CD4-positive, alpha-beta T cell treated with Interleukin-2 at 100 ng/mL for 4 hours (primary cell): ENCODE measurements around the gene ANKRD6.
A peak's percentile ranks its signal among the peaks of the same experiment; 100 is the strongest.

Experiments used
- DNase-seq: peaks from one replicate; pipeline ENCODE4 v3.0.0-alpha.2; 2020; ENCODE audit warnings: low spot score

ANKRD6 gene

DNA sequence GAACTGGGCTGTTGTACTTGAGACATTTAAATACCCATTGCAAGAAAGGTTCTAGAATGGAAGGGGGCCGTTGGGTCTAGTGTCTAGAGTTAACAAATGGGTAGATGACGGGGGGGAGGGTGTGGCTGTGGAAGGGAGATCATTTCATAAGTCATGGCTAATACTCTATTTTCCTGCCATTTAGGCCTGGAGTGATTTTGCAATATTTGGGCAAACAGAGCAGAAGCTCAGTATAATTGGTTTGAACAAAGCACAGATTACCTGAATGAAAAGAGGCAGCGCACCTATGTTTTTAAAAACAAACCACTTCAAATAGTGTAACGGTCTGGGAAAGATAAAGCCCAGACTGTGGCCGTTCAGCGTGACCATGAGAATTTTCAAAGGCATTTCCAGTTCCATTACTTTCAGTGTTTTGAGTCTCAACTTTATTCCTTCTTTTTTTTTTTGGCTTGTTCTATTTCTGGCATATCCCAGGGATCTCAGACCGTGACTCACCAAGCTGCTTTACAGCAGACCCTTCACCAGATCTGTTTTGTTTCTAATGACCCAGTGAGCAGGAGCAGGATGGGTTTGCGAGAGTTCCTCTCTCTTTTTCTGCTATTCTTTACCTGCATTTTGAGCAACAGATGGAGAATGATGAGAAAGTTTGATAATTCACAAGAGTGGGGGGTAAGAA, 131.9 kb downstream of the ANKRD6 start:
- no peak for DNase-seq

- no peak for DNase-seq
Observed at GRCh38 chr6:89566008-89566800, 133.3 kb downstream of the ANKRD6 start.

DNA sequence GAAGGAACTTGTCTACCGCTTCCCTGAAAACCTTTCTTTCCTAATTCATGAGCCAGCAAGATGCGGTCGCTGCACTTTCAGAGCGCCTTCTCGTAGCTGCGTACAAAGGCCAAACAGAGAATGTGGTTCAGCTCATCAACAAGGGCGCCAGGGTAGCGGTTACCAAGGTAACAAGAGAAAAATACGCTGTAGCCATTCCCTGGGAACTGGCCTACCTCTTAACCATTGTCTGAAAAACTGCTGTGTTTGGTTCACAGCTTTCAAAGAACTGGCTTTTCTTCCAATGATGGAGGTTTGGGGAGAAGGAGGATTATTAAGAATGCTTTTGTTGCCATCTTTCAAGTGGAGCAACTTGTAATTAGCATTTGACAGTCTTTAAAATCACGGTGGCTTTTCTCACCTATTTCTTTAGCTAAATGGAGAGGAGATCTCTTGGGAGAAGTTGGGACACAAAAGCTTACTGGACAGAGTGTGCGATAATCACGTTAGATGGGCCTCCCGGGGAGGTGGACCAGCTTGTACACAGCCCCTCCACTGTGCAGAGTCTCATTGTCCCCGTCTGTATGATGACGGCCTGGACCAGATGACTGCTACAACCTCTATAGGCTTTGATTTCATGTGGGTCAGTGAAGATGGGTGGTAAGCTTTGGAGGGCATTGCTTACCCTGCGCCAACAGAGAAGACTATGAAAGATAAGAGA, 134.1 kb downstream of the ANKRD6 start:
- DNase-seq = no peak

DNA sequence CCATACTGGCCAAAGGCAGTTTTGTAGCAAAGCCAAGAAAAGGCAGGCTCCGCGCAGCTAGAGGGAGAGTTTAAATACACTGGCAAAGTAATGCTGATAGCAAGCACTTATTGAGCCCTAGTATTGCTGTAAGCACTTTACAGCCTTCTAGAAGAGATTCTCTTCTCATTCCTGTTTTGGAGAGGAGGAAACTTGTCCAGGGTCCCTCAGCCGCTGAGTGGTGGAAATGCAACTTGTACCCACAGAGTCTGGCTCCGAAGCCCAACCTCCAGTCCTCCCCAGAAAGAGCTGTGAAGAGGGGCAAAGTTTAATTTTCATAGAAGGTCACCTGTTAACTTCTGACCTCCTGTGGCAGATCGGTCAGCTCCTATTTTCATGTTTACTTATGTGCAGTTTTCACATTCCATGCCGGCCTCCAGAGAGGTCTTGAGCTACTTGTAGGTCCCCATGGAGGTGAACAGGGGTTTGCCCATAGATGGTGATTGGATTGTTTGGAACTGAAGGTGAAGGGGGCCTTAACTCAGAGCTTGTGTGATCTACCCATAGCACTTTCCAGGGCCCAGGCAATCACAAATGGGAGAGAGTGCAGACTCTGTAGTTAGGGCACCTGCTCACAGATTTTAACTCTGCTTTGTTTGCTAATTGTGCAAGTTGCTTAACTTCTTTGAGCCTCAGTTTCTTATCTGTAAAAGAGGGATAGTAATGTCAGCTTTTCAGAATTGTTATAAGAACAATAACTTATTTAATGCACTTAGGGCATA, 134.9 kb downstream of the ANKRD6 start:
- no peak for DNase-seq

- no peak for DNase-seq
Observed at GRCh38 chr6:89574910-89575561, 142.1 kb downstream of the ANKRD6 start.

- DNase-seq = no peak
Observed at GRCh38 chr6:89575562-89575960, 142.6 kb downstream of the ANKRD6 start.

GRCh38 chr6:89580997-89581666, 148.2 kb downstream of the ANKRD6 start:
- no peak for DNase-seq

DNA sequence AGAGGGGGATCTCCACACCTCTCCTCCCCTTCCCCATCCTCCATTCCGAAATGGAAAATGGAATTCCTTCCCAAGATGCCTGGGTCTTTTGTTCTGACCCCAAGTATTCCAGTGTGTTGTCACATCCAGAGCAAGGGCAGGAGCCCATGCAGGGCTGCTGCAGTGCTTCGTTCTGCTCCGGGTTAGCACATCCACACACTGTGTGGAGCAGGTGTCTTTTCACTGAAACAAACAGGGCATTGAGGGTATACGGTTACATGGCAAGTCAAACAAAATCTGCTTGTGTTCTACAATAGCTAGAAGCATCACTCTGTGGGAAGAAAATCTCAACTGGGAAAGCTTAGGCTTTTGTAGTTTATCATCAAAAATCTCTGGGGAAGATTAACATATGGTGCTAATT, 148.7 kb downstream of the ANKRD6 start:
- no peak for DNase-seq

DNA sequence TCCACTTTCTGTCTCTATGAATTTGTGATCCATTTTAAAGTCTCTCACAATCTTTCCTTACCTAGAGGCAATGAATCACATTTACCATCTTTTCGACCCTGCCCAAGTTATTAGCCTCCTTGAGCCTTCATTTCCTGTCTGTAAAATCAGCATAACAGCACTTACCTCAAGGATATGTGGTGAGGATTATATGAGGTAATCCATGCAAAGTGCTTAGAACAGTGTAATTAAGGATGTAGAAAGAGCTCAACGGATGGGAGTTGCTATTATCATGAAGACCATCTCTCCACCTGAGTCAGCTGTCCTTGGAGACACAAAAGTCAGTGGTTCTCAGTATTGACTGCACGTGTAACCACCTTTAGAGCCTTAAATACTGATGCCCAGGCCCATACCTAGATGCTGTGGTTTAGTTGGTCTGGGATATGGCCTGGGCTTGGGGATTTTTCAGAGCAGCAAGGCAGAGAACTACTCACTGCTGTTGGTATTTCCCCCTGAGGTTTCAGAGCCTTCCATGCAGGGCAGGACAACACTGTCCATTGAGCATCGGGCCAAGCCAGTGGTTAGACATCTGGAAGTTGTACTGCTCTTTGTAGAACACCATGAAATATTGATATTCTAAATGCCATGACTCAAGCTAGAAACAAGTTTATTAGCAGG, 149.8 kb downstream of the ANKRD6 start:
- no peak for DNase-seq

DNA sequence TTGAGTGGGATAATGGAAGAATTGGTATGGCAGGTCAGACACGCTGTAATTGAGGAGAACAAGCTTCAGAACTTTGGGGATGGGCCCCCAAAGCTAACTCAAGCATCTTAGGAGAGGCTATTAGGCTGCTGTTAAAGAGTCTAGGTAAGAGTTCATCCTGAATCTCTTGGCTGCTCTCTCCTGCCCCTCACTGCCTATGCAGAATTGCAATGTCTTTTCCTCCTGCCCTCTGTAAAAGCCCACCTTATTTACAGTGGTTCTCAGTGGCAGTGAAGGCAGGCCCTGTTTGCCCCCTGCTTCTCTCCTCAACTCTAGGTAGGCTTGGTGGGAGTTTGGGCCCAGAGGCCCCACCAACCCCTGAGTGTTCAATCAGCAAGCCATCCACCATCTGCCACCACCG, 150.6 kb downstream of the ANKRD6 start:
- no peak for DNase-seq

DNA sequence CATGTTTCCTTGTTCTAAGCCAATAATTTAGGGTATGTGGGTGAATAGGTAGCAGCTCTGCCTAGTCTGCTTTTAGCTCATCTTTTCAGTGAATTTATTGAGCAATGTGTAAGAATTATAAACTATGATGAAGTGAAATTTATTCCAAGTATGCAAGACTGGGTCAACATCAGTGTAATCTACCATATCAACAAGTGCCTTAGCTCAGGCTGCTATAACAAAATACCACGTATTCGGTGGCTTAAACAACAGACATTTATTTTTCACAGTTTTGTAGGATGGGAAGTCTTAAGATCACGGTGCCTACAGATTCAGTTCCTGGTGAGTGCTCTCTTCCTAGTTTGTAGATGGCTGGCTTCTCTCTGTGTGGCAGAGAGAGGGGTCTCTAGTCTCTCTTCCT, 151.6 kb downstream of the ANKRD6 start:
- DNase-seq = no peak

GRCh38 chr6:89585154-89585553, 152.2 kb downstream of the ANKRD6 start:
- no peak for DNase-seq

DNA sequence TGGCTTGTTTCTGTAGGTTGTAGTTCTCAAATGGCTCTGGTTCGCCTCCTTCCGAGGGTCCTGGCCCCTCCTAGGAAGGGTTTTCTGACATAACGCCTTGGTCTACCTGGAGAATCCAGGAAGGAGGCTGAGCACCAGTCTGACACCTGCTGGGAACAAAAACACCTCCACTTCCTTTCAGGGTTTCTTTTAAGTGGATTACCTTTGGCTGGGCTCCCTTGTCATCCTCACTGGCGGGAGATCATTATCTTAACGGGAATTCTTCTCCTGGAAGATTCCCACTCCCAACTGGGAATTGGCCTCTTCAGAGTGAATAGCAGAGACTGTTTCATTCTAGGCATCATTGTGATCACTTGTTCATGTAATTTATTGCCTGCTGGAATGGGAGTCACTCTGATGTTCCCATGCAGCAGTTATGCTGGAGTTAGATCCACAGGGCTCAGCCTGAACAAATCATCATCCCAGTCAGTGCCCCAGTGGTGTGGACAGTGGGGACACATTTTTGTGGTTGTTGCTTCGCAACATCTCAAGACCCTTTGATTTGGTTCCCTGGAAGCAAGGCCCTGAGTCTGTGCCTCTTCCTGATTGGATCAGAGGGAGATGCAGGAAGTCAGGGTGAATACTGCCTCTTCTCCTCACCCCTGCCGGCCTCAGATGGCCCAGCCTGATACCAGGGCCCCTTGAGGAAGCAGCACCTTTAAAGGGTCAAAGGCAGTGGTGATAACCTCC, 156.5 kb downstream of the ANKRD6 start:
- DNase-seq = no peak

DNA sequence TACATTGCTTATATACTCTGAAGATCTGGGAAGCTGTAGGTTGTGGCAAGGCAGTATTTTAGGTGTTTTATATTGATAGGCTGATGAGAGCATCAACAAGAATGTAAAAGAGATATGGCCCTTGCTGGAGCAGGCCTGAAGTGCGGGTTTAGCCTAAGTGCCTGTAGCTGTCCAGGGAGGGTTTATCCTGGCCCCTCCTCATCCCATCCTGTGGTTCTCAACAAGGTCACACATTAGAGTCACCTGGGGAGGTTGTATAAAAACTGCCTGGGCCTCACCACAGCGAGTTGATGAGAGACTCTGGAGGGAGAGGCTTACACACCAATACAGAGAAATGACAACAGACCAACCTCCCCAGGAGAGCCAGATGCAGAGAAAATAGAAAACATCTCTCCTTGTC, 157.2 kb downstream of the ANKRD6 start:
- DNase-seq = no peak

GRCh38 chr6:89591745-89592144, 158.8 kb downstream of the ANKRD6 start:
- no peak for DNase-seq

- peak; percentile 4 for DNase-seq
Observed at GRCh38 chr6:89596056-89596455, 163.1 kb downstream of the ANKRD6 start.

- DNase-seq = no peak
Observed at GRCh38 chr6:89596484-89596883, 163.5 kb downstream of the ANKRD6 start.

- no peak for DNase-seq
Observed at GRCh38 chr6:89597372-89597771, 164.4 kb downstream of the ANKRD6 start.

- no peak for DNase-seq
Observed at GRCh38 chr6:89597988-89598387, 165.0 kb downstream of the ANKRD6 start.

- no peak for DNase-seq
Observed at GRCh38 chr6:89599727-89600126, 166.8 kb downstream of the ANKRD6 start.
